ENCODE results near the gene DNLZ.

DNLZ gene

GRCh38 chr9:136387217-136387616 lies 23.7 kb upstream of the DNLZ start:
- no peak for DNase-seq (ENCODE audit: low read depth)
- no peak for TF ChIP-seq CTCF (IDR thresholded peaks at IDR 0.05; ENCODE audit: low read depth, low read length, missing control alignments)

GRCh38 chr9:136386018-136386417 lies 22.5 kb upstream of the DNLZ start:
- H3K4me3 ChIP-seq (ENCODE audit: low read depth, low read length) = no peak overlapping the region
- no peak for DNase-seq (ENCODE audit: low read depth)
- TF ChIP-seq CTCF (IDR thresholded peaks at IDR 0.05; ENCODE audit: low read depth, low read length, missing control alignments) = no peak

More at GRCh38 chr9:136387217-136387616, 23.7 kb upstream of the DNLZ start:
- no peak overlapping the region for H3K4me3 ChIP-seq (ENCODE audit: low read depth, low read length)

GRCh38 chr9:136385015-136385414 lies 21.5 kb upstream of the DNLZ start:
- no peak overlapping the region for H3K4me3 ChIP-seq (ENCODE audit: low read depth, low read length)
- TF ChIP-seq CTCF (IDR thresholded peaks at IDR 0.05; ENCODE audit: low read depth, low read length, missing control alignments) = no peak
- DNase-seq (ENCODE audit: low read depth) = no peak

- no peak for DNase-seq (ENCODE audit: low read depth)
- TF ChIP-seq CTCF (IDR thresholded peaks at IDR 0.05; ENCODE audit: low read depth, low read length, missing control alignments) = no peak
- H3K4me3 ChIP-seq (ENCODE audit: low read depth, low read length) = no peak overlapping the region
Measured at GRCh38 chr9:136383436-136383835, 19.9 kb upstream of the DNLZ start.

GRCh38 chr9:136381966-136382513 lies 18.5 kb upstream of the DNLZ start:
- no peak for TF ChIP-seq CTCF (IDR thresholded peaks at IDR 0.05; ENCODE audit: low read depth, low read length, missing control alignments)
- no peak for DNase-seq (ENCODE audit: low read depth)
- H3K4me3 ChIP-seq (ENCODE audit: low read depth, low read length) = no peak overlapping the region

- TF ChIP-seq CTCF (IDR thresholded peaks at IDR 0.05; ENCODE audit: low read depth, low read length, missing control alignments) = no peak
- H3K4me3 ChIP-seq (ENCODE audit: low read depth, low read length) = no peak overlapping the region
- DNase-seq (ENCODE audit: low read depth) = no peak
Measured at GRCh38 chr9:136381311-136381710, 17.8 kb upstream of the DNLZ start.

GRCh38 chr9:136380381-136380780 lies 16.8 kb upstream of the DNLZ start:
- H3K4me3 ChIP-seq (ENCODE audit: low read depth, low read length) = no peak overlapping the region
- no peak for TF ChIP-seq CTCF (IDR thresholded peaks at IDR 0.05; ENCODE audit: low read depth, low read length, missing control alignments)
- no peak for DNase-seq (ENCODE audit: low read depth)

Measured in GM12864 (cell line).